GM19099 (cell line): Measurements from ENCODE around the gene EIF4ENIF1.

Experiments
- POLR2A ChIP-seq: IDR thresholded peaks from 3 replicates; pipeline ENCODE4 v1.6.1; 2011; ENCODE audit warnings: low read depth; ENCODE audit not compliant: insufficient read length; ENCODE audit errors: extremely low read depth

EIF4ENIF1 gene

DNA sequence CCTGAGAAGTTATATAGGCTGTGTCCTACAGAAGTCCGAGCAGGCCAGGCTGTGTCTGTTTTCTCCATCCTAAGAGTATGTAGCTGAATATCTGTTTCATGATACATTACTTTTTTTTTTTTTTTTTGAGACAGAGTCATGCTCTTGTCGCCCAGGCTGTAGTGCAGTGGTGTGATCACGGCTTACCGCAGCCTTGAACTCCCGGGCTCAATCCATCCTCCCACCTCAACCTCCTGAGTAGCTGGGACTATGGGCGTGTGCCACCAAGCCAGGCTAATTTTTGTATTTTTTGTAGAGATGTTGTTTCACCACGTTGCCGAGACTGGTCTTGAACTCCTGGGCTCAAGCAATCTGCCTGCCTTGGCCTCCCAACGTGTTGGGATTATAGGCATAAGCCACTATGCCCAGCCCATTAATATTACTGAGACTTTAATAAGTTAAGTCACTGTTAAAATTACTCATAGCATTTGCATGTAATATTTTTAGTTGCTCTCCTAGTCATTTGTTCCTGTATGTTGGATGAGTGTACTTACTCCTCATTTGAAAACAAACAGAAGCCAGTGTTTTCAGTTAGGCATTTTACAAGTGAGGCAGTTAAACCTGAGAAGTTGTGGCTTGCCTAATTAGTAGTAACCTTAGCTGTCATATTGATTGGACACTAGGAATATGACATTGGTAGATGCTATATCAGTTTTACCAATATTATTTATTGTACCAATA is 64.2 kb downstream of the EIF4ENIF1 start:
- TF ChIP-seq POLR2A, result no peak

DNA sequence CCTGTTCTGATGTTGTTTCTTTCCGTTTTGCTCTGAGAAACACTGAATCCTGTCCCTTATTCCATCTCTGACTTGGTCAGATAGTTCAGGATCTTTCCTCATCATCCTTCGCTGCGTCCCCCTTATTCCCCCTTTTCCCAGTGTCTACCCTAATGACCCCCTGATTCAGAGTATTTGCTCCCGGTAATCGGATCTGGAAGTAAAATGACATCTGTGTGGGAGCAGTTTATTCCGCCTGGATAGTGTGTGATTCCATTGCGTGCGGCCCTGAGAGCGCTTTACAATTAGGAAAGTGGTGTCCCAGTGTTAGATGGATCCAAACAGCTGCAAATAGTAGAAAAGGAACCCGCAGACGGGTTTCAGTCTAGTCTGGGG is 89.6 kb downstream of the EIF4ENIF1 start:
- no peak for TF ChIP-seq POLR2A

DNA sequence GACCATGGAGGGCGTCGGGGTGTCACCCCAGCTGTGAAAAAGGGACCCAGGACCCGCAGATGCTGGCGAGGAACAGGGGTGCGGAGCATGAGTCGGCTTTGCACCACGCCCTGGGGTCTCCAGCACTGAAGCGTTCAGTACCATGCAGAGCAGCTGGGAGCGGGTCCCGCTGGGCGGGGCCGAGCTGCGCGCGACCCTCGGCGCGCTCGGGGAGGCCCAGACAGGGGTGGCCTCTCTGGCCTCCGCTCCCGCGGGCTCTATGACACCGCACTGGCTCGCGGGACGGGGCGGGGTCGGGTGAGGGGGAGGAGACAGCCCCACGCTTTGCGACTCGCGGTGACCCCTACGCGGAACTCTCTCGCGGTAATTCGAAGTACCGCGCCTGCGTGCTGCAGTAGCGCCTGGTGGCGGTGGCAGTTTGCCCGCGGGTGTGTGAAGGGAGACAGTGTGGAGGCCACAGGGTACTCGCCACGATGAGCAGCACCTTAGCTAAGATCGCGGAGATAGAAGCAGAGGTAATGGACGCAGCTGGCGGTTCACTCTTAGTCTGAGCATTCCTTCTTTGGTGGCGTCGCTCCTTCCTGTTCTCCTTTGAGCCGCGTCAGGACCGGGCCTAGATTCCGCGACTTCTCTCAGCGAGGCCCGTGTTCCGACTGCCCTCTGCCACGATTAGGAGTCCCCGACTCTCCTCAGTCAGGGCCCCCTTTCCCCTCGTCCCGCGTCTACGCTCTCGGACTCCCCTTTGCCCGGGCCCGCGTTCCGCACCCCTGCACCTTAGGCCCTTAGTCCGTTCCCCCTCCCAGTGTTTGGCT is 90.2 kb downstream of the EIF4ENIF1 start, which contains the start of gene DRG1:
Gene DRG1 (plus strand): TSS at position 394 of the 812 bp plus-strand sequence. CDS start 80 bp downstream, at position 474.
- TF ChIP-seq POLR2A, result peak; percentile 98

DNA sequence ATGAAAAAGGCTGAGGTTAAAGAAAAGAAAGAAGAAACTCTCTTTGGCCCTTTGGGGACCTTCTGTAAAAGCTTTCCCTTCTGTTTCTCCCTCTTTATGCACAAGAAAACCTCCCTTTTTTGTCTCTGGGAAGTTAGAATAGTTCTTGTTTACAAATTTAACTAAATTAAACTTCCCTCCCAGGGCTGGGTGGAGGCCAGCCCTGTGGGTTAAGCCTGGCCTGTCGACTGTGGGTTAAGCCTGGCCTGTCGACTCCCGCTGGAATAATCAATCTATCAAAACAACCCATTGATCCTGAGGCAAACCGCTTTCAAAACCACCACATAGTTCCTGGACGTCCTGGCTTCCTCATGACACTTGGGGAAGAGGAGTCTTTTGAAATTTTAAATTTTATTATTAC is 91.4 kb downstream of the EIF4ENIF1 start:
- no peak for TF ChIP-seq POLR2A

DNA sequence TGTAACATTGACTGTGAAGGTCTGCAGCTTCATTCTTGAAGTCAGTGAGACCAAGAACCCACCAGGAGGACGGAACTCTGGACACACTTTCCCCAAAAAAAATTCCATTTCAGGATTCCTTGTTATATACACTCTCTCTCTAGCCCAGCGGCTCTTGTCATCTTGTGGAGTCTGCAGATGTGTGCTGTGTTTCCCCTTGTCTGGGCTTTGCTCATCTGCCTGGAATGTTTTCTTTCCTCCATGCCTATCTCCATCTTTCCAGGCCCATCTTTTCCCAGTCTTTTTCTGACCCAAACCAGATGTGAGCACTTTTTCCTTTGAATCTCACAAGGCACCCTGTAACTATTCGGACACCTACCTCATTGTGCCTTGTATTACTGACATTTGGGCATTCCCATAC is 95.3 kb downstream of the EIF4ENIF1 start:
- TF ChIP-seq POLR2A, result no peak

DNA sequence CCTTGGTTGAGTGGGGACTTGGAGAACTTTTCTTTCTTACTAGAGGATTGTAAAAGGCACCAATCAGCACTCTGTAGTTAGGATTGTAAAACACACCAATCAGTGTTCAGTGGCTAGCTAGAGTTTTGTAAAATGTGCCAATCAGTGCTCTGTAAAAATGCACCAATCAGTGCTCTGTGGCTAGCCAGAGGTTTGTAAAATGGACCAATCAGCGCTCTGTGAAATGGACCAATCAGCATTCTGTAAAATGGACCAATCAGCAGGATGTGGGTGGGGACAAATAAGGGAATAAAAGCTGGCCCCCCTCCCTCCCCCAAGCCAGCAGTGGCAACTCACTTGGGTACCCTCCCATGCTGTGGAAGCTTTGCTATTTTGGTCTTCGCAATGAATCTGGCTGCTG is 95.7 kb downstream of the EIF4ENIF1 start:
- no peak for TF ChIP-seq POLR2A
